IPS-18a (cell line): Measurements from ENCODE around the gene BTF3.

ENCODE experiments used
- H3K27ac ChIP-seq: one replicate; pipeline ENCODE4 v1.5.1; 2013; ENCODE audit warnings: low read length
- H3K27me3 ChIP-seq: one replicate; pipeline ENCODE4 v1.6.1; 2013; ENCODE audit warnings: mild to moderate bottlenecking, low read length; ENCODE audit not compliant: control insufficient read depth, insufficient read depth
- H3K36me3 ChIP-seq: one replicate; pipeline ENCODE4 v1.6.1; 2013; ENCODE audit warnings: low read depth, low read length; ENCODE audit not compliant: control insufficient read depth
- H3K4me1 ChIP-seq: one replicate; pipeline ENCODE4 v1.6.1; 2013; ENCODE audit warnings: low read depth, low read length; ENCODE audit not compliant: control insufficient read depth
- H3K4me3 ChIP-seq: one replicate; pipeline ENCODE4 v1.5.1; 2013; ENCODE audit warnings: low read length
- H3K9ac ChIP-seq: one replicate; pipeline ENCODE4 v1.6.1; 2013; ENCODE audit warnings: mild to moderate bottlenecking, low read length, moderate library complexity
- H3K9me3 ChIP-seq: one replicate; pipeline ENCODE4 v1.6.1; 2013; ENCODE audit warnings: low read depth, low read length; ENCODE audit not compliant: control insufficient read depth

The BTF3 gene

GRCh38 chr5:73529081-73529480 lies 30.8 kb downstream of the BTF3 start:
- no peaks in the 10 kb centered on the region for H3K36me3 ChIP-seq
- H3K27ac ChIP-seq = no peak overlapping the region
- peaks cover 6% of the 10 kb centered on the region for H3K4me1 ChIP-seq
- H3K27me3 ChIP-seq = no peaks in the 10 kb centered on the region
- H3K9me3 ChIP-seq = peaks cover 5% of the 10 kb centered on the region
- H3K9ac ChIP-seq = no peak overlapping the region
- H3K4me3 ChIP-seq = no peak overlapping the region

GRCh38 chr5:73531356-73531755 lies 33.1 kb downstream of the BTF3 start:
- H3K4me3 ChIP-seq = no peak overlapping the region
- no peak overlapping the region for H3K27ac ChIP-seq
- no peaks in the 10 kb centered on the region for H3K36me3 ChIP-seq
- peaks cover 6% of the 10 kb centered on the region for H3K4me1 ChIP-seq
- H3K9me3 ChIP-seq = peaks cover 5% of the 10 kb centered on the region
- no peaks in the 10 kb centered on the region for H3K27me3 ChIP-seq
- H3K9ac ChIP-seq = no peak overlapping the region

GRCh38 chr5:73532195-73532594 lies 34.0 kb downstream of the BTF3 start:
- Histone ChIP-seq H3K4me3 (no peak overlapping the region), H3K9ac (no peak overlapping the region), H3K9me3 (peaks cover 5% of the 10 kb centered on the region), H3K4me1 (peaks cover 6% of the 10 kb centered on the region), H3K27me3 (no peaks in the 10 kb centered on the region), H3K27ac (no peak overlapping the region), H3K36me3 (no peaks in the 10 kb centered on the region)

- peaks cover under 1% of the 10 kb centered on the region for H3K4me1 ChIP-seq
- H3K4me3 ChIP-seq = no peak overlapping the region
- H3K36me3 ChIP-seq = no peaks in the 10 kb centered on the region
- no peak overlapping the region for H3K27ac ChIP-seq
- no peak overlapping the region for H3K9ac ChIP-seq
- H3K9me3 ChIP-seq = peaks cover 5% of the 10 kb centered on the region
- H3K27me3 ChIP-seq = no peaks in the 10 kb centered on the region
Observed at GRCh38 chr5:73534011-73534644, 35.9 kb downstream of the BTF3 start.

GRCh38 chr5:73534971-73535370 lies 36.7 kb downstream of the BTF3 start:
- Histone ChIP-seq H3K27ac (no peak overlapping the region), H3K9ac (no peak overlapping the region), H3K27me3 (no peaks in the 10 kb centered on the region), H3K4me3 (no peak overlapping the region), H3K4me1 (no peaks in the 10 kb centered on the region), H3K9me3 (peaks cover 5% of the 10 kb centered on the region), H3K36me3 (no peaks in the 10 kb centered on the region)

GRCh38 chr5:73539730-73540129 lies 41.5 kb downstream of the BTF3 start:
- Histone ChIP-seq H3K27ac (no peak overlapping the region), H3K4me3 (no peak overlapping the region), H3K27me3 (no peaks in the 10 kb centered on the region), H3K4me1 (no peaks in the 10 kb centered on the region), H3K36me3 (no peaks in the 10 kb centered on the region), H3K9ac (no peak overlapping the region), H3K9me3 (no peaks in the 10 kb centered on the region)

- H3K9me3 ChIP-seq = no peaks in the 10 kb centered on the region
- H3K36me3 ChIP-seq = no peaks in the 10 kb centered on the region
- H3K4me3 ChIP-seq = no peak overlapping the region
- H3K27me3 ChIP-seq = no peaks in the 10 kb centered on the region
- H3K27ac ChIP-seq = no peak overlapping the region
- no peaks in the 10 kb centered on the region for H3K4me1 ChIP-seq
- no peak overlapping the region for H3K9ac ChIP-seq
Observed at GRCh38 chr5:73540192-73540591, 42.0 kb downstream of the BTF3 start.

GRCh38 chr5:73542020-73542419 lies 43.8 kb downstream of the BTF3 start:
- Histone ChIP-seq H3K27ac (no peak overlapping the region), H3K36me3 (no peaks in the 10 kb centered on the region), H3K4me3 (no peak overlapping the region), H3K4me1 (no peaks in the 10 kb centered on the region), H3K9ac (no peak overlapping the region), H3K27me3 (no peaks in the 10 kb centered on the region), H3K9me3 (no peaks in the 10 kb centered on the region)

- Histone ChIP-seq H3K4me1 (no peaks in the 10 kb centered on the region), H3K27me3 (no peaks in the 10 kb centered on the region), H3K36me3 (no peaks in the 10 kb centered on the region), H3K9me3 (no peaks in the 10 kb centered on the region), H3K9ac (no peak overlapping the region), H3K4me3 (no peak overlapping the region), H3K27ac (no peak overlapping the region)
Observed at GRCh38 chr5:73544429-73545402, 46.5 kb downstream of the BTF3 start.

GRCh38 chr5:73545403-73545779 lies 47.1 kb downstream of the BTF3 start:
- no peak overlapping the region for H3K4me3 ChIP-seq
- no peak overlapping the region for H3K27ac ChIP-seq
- no peak overlapping the region for H3K9ac ChIP-seq
- H3K9me3 ChIP-seq = no peaks in the 10 kb centered on the region
- no peaks in the 10 kb centered on the region for H3K36me3 ChIP-seq
- no peaks in the 10 kb centered on the region for H3K4me1 ChIP-seq
- H3K27me3 ChIP-seq = no peaks in the 10 kb centered on the region

GRCh38 chr5:73550016-73550415 lies 51.8 kb downstream of the BTF3 start:
- H3K4me1 ChIP-seq = no peaks in the 10 kb centered on the region
- no peaks in the 10 kb centered on the region for H3K9me3 ChIP-seq
- no peak overlapping the region for H3K4me3 ChIP-seq
- H3K36me3 ChIP-seq = peaks cover 4% of the 10 kb centered on the region
- no peak overlapping the region for H3K27ac ChIP-seq
- H3K27me3 ChIP-seq = no peaks in the 10 kb centered on the region
- H3K9ac ChIP-seq = no peak overlapping the region

- Histone ChIP-seq H3K27me3 (no peaks in the 10 kb centered on the region), H3K4me1 (no peaks in the 10 kb centered on the region), H3K27ac (no peak overlapping the region)
Observed at GRCh38 chr5:73552642-73553041, 54.4 kb downstream of the BTF3 start.

More at GRCh38 chr5:73552642-73553041, 54.4 kb downstream of the BTF3 start:
- H3K9me3 ChIP-seq = no peaks in the 10 kb centered on the region
- H3K4me3 ChIP-seq = no peak overlapping the region
- H3K9ac ChIP-seq = no peak overlapping the region
- H3K36me3 ChIP-seq = peaks cover 4% of the 10 kb centered on the region
